ENCODE results near the gene GPR18.

GPR18 gene

DNA sequence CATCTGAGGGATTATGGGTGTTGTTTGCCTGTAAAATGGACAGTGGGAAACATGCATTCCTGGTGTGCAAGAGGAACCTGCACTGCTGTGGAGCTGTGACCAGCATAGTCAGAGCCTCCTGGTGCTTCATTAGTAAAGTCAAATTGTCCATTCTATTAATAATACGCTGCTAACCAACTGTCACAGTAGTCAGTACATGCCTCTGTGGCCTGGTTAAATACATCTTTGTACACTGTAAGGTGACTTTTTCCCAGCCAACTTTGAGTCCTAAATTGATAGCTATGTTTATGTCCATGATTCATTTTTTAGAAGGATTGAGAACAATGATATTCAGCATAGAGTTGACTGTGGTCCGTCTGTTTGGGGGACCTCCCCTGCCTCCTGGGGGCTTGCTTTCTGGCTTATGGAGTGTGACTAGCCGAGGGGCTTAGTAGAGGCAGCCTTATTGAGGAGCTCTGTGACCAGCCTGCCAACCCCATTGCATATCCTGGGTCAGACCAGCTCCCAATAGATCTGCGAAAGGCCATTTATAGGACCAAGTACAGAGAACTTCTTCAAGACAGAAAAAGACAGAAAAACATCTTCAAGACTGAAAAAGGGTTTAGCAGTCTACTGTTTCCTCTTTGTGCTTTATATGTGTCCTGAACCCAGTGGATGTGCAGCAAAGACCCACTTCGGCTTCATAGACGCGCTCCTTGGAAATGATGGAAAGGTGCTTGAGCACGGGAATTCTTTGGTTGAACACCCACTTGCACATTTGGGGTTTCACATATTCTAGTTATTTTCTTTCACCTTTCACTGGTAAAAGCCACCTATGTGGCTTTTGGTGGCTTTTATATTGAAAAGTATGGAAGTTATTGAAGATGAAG lies 44.7 kb upstream of the GPR18 start:
- no peak overlapping the region for H3K27ac ChIP-seq
- TF ChIP-seq, protein P1, sequence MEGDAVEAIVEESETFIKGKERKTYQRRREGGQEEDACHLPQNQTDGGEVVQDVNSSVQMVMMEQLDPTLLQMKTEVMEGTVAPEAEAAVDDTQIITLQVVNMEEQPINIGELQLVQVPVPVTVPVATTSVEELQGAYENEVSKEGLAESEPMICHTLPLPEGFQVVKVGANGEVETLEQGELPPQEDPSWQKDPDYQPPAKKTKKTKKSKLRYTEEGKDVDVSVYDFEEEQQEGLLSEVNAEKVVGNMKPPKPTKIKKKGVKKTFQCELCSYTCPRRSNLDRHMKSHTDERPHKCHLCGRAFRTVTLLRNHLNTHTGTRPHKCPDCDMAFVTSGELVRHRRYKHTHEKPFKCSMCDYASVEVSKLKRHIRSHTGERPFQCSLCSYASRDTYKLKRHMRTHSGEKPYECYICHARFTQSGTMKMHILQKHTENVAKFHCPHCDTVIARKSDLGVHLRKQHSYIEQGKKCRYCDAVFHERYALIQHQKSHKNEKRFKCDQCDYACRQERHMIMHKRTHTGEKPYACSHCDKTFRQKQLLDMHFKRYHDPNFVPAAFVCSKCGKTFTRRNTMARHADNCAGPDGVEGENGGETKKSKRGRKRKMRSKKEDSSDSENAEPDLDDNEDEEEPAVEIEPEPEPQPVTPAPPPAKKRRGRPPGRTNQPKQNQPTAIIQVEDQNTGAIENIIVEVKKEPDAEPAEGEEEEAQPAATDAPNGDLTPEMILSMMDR (conservative IDR thresholded peaks at IDR 0.05): no peak
- TF ChIP-seq ZFX (IDR thresholded peaks at IDR 0.05): no peak

DNA sequence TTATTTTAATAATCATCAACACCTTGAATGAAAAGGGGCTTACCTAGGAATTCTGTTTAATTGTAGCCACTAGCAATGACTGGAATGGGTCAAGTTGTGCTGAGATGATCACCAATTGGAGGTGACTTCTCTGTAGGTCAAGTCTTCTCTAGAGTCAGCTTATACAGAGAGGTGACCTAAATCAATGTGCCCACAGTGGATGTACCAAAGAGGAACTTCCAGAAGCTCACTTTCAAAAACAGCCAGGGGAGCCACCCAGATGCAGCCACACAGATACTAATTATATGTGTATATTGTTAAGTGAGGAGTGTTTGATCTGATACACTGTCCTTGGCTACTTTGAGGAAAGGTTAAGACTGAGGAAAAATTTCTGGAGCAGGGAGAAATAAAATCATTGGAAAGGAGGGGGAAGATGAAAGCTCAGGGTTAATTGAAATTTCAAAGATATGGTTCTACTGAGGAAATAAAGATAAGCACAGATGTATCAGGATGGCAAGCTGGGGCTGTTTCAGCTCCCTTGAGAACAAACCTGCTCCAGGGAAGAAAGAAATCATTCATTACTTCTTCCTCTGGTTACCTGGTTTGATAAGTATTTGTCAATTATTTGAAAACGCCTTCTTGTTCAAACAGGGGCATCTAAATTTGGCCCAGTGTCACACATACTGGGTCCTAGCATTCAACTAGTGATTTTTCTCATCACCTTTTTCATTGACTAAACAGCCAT lies 43.9 kb upstream of the GPR18 start:
- no peak for TF ChIP-seq ZFX (IDR thresholded peaks at IDR 0.05)
- TF ChIP-seq, protein P1 (conservative IDR thresholded peaks at IDR 0.05): no peak
- no peak overlapping the region for H3K27ac ChIP-seq

DNA sequence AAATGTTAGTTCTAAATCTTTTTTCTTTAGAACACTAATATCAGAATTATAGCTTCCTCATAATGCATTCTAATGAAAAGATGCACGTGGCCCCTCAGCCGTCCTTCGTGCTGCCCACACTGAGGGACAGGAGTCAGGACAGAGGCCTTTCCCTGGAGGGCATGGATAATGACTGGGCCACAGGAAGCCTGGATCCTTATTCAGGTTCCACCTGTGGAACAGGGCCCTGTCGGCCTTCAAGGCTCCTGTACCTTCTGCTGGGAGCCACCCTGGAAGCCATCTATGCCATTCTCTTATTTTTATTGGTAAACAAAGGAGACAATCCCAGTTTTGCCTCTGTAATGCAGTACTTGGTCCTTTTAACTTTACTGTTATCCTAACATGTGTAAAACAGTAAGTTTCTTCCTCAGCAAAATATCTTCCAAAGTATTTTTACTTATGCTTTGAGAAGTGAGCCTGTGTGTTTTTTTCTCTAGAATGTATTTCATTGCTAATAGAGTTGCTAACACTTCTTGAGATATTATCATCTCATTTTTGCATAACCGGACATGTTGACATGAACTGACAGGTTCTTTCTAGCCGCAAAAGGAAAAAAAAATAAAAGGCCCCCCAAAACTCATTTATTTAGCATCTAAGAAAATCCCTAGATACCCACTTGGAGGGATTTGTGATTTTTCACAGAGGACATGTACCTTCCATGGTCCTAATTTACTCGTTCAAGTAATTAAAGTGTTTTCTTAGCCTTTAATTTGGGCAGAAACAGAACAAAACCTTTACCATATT lies 43.1 kb upstream of the GPR18 start:
- no peak overlapping the region for H3K27ac ChIP-seq
- TF ChIP-seq, protein P1 (conservative IDR thresholded peaks at IDR 0.05): no peak
- no peak for TF ChIP-seq ZFX (IDR thresholded peaks at IDR 0.05)

DNA sequence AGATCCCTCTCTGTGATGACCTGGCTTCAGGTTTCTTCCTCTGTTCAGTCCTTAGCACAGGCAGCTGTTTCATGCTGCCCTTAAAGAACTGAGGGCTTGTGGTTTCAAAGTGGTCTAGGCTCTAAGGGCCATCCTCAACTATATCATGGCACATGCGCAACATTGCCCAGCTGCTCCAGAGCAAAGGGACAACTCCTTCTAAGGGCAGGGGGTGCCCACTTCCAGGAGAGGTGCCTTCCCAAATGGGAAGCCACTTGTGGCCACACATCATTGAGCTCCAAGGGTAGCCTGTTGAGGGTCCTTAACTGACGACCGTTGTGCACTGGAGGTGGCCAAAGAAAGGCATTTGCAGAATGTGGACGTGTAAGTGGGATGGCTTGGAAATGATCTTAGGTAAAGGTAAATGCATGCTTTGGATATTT lies 41.8 kb upstream of the GPR18 start:
- no peak overlapping the region for H3K27ac ChIP-seq
- TF ChIP-seq ZFX (IDR thresholded peaks at IDR 0.05): no peak
- TF ChIP-seq, protein P1 (conservative IDR thresholded peaks at IDR 0.05): no peak

DNA sequence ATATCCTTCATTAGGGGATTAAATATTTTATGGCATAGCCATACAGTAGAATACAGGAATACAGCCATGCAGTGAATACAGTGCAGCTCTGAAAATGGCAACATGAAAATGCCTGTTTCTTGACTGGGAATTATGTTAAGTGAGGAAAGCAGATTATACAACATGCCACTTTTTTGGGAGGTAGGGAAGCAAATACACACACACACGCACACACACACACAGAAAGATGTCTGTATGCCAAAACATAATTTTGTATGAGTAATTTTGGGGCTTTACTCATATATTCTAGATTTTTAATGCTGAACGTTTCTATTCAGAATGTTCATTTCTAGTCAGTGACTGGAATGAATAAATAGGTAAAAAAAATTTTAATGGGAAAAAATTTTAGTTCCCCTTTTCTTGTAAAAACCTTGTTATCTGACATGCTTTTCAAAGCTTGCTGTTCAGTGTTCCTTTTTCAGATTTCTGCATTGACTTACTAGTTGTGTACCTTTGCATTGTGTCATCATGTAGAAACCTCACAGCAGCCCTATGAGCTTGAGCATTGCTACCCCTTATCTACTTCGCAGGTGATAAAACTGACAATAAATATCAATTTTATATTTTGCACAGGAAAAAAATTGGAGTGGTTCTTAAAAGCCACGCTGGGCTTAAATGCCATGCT lies 41.2 kb upstream of the GPR18 start:
- TF ChIP-seq, protein P1 (conservative IDR thresholded peaks at IDR 0.05): no peak
- no peak for TF ChIP-seq ZFX (IDR thresholded peaks at IDR 0.05)
- H3K27ac ChIP-seq: no peak overlapping the region

DNA sequence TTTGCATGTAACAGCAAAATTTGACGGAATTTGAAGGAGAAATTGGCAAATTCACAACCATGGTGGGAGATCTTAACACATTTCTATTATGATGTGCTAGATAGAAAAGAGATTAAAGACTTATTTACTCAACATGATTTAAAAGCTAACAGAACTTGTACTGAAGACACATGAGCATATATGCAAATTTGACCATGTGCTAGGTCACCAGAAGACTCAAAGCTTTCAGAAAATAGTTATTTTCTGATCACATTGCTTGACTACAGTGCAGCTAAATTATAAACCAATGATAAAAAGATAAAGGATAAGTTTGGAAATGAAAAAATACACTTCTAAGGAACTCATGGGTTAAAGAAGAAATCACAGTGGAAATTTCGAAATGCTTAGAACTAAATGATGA lies 39.9 kb upstream of the GPR18 start:
- TF ChIP-seq ZFX (IDR thresholded peaks at IDR 0.05): no peak
- TF ChIP-seq, protein P1 (conservative IDR thresholded peaks at IDR 0.05): no peak
- no peak overlapping the region for H3K27ac ChIP-seq
